ENCODE results near the gene PLA2G5.

DNA sequence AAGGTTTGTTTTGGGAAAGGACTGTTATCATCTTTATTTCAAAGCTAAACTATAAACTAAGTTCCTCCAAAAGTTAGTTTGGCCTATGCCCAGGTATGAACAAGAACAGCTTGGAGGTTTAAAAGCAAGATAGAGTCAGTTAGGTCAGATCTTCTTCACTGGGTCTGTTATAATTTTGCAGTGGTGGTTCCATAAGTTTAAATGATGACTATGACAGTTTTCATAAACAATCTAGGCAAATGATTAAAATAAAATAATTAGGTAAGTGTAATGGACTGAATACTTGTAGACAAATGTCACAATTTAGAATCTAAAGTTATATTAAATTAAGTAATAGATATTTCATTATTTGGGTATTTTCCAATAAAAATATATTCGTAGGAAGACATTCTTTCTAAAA lies 21.4 kb upstream of the PLA2G5 start:
- no peak for TF ChIP-seq POLR2A (IDR thresholded peaks at IDR 0.05)
- TF ChIP-seq, protein P1, sequence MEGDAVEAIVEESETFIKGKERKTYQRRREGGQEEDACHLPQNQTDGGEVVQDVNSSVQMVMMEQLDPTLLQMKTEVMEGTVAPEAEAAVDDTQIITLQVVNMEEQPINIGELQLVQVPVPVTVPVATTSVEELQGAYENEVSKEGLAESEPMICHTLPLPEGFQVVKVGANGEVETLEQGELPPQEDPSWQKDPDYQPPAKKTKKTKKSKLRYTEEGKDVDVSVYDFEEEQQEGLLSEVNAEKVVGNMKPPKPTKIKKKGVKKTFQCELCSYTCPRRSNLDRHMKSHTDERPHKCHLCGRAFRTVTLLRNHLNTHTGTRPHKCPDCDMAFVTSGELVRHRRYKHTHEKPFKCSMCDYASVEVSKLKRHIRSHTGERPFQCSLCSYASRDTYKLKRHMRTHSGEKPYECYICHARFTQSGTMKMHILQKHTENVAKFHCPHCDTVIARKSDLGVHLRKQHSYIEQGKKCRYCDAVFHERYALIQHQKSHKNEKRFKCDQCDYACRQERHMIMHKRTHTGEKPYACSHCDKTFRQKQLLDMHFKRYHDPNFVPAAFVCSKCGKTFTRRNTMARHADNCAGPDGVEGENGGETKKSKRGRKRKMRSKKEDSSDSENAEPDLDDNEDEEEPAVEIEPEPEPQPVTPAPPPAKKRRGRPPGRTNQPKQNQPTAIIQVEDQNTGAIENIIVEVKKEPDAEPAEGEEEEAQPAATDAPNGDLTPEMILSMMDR (IDR thresholded peaks at IDR 0.05), result no peak
